Stimulated activated CD8-positive, alpha-beta memory T cell treated with anti-CD3 and anti-CD28 coated beads, Interleukin-4, amount 100 ng/mL, for 24 hours (primary cell): ENCODE results near the gene NDUFAF8.

ENCODE experiments used
- DNase-seq: peaks from one replicate; pipeline ENCODE4 v3.0.0-alpha.2; 2020; ENCODE audit warnings: low read depth

NDUFAF8 gene, protein sequence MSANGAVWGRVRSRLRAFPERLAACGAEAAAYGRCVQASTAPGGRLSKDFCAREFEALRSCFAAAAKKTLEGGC

GRCh38 chr17:81238815-81239713 lies at the start of gene NDUFAF8, which contains the start of gene TEPSIN:
NDUFAF8 (plus strand) TSS chr17:81239318; CDS start chr17:81239364, 46 bp downstream.
TEPSIN (minus strand) TSS chr17:81239055; CDS start chr17:81239033, 22 bp downstream.
- peak; percentile 91 for DNase-seq

DNA sequence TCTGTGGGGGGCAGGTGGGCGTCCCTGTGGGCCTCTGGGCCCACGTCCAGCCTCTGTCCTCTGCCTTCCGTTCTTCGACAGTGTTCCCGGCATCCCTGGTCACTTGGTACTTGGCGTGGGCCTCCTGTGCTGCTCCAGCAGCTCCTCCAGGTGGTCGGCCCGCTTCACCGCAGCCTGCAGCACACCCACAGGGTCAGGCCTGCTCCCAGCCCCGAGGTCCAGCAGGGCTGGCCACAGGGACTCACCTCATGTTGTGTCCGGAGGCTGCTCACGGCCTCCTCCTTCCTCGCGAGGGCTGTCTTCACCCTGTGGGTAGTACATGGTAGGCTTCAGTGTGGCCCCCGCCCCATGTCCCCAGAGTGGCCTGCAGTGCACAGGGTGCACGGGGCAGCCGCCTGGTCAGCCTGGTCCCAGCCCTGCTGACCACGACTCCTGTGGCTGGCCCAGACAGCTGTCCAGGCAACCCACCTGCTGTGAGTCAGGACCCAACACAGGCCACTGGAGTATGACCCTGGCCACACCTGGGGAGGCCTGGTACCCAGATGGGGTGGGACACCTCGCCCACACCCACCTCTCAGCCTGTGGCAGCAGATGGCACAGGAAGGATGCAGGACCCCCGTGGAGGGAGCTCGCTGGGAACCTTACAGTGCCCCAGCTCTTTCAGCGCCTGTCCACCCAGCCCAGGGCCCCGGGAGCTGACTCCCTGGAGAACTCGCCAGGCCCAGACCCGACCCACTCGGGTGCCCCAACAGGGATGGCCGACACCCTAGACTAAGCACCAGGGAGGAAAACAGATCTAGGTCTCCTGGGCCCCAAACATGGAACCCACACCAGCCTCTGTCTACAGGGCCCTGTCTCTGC lies 49.2 kb upstream of the NDUFAF8 start:
- no peak for DNase-seq

DNA sequence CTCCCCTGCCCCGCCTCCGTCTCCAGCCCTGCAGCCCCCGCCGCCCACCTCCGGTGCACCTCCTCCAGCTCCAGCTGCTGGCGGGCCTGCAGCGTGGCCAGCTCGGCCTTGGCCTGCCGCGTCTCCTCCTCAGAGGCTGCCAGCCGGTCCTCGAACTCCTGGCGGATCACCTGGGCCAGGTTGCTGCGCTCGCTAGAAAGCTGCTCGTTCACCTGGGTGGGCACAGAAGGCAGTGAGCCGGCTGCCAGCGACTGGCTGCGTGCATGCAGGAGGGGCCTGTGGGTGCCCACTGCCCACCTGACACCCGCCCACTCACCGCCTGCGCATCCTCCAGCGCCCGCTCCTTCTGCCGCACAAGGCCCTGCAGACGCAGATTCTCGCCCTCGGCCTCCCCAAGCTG lies 48.5 kb upstream of the NDUFAF8 start:
- no peak for DNase-seq

- no peak for DNase-seq
Measured at GRCh38 chr17:81191116-81191515, 48.0 kb upstream of the NDUFAF8 start.

DNA sequence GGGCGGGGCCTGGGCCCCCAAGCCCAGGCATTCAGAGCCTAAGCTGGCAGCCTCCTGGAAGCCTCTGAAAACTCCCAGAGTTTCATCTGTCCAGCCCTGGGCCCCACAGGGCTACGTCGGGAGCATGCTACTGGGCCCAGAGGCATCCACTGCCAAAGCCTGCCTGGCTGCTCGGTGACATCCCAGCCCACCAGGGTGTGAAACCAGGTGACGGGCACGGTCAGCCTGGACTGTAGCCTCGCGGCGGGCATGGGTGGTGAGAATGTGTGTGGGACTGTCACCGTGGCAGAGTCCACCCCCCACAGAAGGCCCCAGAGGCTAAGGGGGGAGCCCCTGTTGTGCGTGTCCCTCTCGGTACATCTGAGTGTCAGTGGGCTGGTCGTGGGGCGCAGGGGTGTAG lies 47.5 kb upstream of the NDUFAF8 start:
- no peak for DNase-seq

GRCh38 chr17:81192386-81193050 lies 46.6 kb upstream of the NDUFAF8 start:
- DNase-seq: no peak

- DNase-seq: no peak
Measured at GRCh38 chr17:81193051-81193410, 46.1 kb upstream of the NDUFAF8 start.

- no peak for DNase-seq
Measured at GRCh38 chr17:81193470-81194224, 45.5 kb upstream of the NDUFAF8 start.

DNA sequence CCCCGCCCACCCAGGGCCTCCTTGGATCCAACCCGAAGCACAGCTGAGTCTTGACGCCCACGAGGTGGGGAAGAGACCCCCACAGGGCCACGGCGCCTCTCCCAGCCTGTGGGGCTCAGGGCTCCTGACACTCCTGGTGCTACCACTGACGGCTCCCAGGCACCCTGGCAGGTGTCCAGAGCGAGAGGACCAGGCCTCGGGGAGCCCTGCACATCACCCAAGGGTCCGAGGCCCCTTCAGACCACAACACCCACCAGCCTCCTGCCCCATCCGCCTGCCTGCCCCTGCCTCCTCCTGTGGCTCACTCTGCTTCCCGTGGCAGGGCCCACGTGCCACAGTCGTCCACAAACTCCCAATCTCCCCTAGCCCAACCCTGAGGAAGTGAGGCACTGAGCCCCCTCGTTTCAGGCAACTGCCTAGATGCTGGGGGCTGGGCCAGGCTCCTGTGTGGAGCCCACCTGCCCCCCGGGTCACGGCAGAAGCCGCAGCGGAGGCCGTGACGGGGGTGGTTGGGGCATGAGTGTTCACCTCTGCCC lies 44.8 kb upstream of the NDUFAF8 start:
- no peak for DNase-seq

DNA sequence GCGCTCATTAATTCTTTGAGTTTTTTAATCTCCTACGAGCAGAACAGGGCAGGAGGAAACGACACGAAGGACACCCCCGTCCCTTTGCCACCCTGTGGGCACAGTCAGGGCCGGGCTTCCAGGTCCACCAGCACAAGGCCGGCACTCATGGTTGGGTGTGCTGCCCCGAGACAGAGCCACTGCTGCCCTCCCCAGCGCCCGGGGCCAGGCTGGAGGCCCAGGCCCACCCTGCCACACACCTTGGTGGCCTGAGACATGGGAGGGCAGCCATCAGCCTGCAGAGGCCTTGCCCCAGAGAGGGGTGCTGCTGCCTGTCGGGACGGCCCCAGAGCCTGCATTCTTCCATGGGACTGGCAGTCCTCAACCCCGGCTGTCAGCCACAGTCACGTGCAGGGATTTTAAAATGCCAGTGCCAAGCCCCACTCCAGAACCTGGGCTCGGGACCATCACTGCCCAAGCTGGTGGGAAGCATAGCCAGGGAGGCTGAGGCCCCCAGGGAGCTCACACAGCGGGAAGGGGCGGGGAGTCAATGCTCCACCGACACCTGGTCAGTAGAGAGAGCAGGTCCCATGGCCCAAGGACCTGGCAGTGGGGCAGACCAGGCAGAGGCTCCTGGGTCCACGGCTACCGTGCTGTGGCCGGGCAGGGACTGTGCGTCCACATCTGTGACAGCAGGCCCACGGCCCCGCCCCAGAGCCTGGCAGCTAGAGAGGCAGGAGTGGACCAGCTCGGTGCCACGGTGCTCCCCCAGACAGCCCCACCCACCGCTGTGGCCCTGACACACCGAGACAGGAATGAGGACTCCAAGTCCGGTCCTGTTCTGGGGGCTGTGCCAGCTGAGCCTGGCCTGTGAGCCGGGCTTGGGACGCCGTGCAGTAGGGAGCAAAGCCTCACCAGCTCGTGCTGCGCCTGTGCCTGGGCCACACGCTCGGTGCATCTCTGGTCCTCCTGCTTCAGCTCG lies 43.9 kb upstream of the NDUFAF8 start:
- no peak for DNase-seq

DNA sequence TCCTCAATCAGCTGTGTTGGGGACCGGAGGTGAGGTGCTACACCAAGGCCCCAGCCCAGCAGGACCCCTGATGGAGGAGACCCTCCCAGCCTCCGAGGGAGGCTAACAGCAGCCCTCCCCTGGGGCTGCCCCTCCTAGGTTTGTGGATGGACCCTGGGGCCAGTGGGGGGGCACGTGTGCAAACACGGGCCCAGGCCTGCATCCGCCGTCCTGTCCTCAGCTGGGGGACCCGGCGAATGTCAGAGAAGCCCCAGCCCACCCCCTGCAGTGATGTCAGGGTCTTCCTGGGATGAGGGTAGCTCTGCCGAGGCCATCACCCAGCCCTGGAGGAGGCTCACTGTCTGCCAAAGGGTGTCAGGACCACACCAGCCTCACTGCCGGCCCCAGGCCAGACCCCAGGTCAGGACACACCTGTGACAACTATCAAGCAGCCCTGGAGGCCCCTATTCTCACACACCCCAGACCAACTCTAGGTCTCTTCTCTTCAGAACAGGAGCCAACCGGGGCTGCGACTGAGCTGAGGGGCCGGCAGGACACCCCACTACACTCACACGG lies 43.1 kb upstream of the NDUFAF8 start:
- no peak for DNase-seq

DNA sequence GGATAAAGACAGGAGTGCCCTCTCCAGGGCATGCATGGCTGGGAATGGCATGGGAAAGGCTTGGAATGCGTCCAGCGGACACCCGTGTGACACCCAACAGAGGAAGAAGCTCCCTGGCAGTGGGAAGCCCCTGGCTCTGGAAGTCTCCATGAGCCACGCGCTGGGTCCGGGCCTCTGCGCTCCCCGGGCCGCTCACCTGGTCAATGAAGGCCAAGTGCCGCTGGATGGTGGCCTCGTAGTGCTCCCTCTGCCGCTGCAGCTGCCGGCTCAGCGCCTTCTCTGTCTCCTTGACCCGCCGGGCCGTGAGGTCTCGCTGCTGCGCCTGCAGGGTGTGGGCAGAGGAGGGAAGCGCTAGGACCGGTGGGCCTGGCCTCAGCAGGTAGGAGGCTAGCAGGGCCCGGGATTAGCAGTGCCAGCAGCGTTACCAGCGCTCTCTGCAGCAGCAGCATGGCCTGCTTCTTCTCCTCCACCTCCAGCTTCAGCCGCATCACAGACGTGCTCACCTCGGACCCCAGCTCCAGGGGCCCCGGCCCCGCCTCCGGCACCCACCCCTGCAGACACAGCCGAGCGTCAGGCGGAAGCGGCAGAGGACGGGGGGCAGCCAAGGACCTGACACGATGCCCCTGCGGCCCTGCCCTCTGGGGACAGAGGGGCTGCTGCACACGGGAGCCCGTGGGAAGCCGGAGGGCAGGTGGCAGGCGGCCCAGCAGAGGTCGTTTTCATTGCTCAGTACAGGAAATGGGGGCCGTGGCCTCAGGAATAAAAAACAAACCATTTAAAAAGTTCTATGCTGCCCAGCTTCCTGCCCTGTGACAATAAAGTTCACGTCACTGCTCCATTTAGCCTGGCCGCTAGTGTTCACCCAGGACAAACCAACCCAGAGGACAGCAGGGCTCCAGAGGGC lies 42.4 kb upstream of the NDUFAF8 start:
- no peak for DNase-seq

DNA sequence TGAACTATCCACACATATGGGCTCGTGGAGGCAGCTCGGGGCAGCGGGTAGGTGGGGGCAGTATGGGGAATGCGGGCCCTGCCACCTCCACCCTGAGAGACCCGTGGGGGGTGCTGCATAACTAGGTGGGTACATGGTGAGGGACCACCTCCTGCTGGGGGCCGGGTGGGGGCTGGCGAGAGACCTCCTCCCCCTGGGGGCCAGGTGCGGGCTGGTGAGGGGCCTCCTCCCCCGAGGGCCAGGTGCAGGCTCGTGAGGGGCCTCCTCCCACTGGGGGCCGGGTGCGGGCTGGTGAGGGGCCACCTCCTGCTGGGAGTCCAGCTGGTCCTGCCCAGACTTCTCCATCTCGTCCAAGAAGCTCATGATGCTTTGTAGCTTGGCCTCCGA lies 41.7 kb upstream of the NDUFAF8 start:
- no peak for DNase-seq

GRCh38 chr17:81197831-81198490 lies 41.2 kb upstream of the NDUFAF8 start:
- no peak for DNase-seq

DNA sequence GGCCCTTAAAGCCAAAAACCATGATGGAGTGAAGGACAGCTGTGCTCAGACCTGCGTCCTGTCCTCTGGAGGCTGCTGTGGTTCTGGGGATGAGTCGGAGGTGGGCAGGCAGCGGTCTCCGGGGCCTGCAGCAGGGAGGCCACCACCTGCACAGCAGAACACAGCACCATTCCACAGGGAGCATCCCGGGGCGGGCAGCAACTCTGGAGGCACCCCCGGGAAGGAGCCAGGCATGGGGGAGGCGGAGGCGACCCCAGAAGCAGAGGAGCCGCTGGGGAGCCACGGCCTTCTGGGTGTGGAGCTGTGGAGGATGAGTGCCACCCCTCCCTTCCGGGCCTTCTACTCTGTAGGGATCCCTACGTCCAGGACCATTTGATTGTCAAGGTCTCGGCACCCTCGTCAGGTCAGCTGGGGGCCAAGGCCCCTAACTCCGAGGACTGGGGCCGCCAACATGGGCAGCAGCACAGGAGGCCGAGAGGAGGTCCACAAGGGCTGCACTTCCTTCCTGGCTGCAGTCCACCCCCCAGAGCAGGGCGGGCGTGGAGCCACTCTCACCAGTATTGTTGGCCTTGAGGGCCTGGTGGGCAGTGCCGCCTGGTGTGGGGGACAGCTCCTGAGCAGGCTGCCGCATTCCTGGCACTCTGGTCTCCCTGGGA lies 40.2 kb upstream of the NDUFAF8 start:
- DNase-seq: no peak

- DNase-seq: no peak
Measured at GRCh38 chr17:81199482-81199830, 39.7 kb upstream of the NDUFAF8 start.

DNA sequence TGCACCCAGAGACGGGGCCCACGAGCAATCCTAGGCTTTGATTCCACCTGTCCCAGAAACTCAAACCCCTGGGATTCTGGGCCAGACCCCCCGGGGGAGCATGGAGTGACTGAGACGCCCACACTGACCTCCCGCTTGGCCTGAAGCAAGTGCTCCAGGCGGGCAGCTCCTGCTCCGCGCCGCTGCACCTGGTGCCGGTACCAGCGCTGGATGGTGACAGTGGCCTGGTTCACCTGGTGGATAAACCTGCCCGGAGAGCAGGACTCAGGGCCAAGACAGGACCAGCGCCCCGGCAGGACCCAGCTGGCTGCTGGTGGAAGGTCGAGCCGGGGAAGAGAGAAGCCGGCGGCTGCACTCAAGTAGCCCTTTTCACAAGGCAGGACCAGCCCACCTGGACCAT lies 38.9 kb upstream of the NDUFAF8 start:
- DNase-seq: no peak
